ENCODE measurements around the gene TRIM39.
"Not testable (repeated sequence)": the region's sequence is repeated elsewhere in the genome, so short reads cannot be mapped to it uniquely, and the experiment has no call there.

Gene TRIM39

DNA sequence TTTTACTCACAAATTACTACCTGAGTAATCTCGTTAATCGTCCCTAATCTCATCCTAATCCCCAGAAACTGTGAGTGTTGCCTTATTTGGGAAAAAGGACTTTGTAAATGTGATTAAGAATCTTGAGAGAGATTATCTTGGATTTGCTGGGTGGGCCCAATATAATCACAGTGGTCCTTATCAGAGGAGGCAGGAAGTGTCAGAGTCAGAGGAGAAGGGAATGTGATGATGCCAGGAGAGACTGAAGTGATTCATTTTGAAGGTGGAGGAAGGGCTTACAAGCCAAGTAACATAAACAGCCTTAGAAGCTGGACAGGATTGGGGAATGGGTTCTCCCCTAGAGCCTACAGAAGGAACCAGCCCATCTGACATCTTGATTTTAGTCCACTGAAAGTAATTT is 34.9 kb downstream of the TRIM39 start:
- DNase-seq (ENCODE audit: low read depth in 2 of 2), result no peak

DNA sequence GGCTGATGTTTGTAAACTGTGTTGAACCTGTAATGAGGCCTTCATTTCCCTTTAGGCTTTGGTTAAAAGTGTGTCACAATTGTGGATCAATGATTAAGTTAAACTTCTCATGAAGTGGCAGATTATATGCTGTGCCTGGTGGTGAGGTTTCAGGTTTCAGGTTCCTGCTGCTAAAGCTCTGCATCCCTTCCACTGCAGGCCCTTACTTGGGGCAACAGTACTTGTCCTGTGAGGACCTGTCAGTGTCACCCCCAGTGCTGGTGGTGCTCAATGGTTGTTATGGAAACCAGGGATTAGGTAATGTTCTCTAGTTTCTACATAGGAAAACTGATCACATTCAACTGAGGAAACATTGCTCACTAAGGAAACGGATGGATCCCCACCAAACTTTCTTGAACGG is 36.7 kb downstream of the TRIM39 start:
- DNase-seq (ENCODE audit: low read depth in 2 of 2), result no peak

DNA sequence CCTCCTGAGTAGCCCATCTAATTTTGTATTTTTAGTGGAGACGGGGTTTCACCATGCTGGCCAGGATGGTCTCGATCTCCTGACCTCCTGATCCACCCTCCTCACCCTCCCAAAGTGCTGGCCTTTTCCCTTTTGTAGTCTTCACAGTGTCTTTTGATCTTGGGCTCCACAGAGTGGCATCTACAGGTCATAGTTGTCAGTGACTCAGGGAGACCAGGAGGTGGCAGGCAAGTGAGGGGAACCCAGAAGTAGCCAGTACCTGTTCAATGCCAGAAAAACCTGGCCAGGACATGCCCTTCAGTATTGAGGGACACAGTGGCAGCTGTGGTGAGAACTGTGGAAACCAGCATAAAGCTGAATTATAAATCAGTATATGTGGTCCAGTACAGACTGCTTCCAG is 37.9 kb downstream of the TRIM39 start:
- no peak for DNase-seq (ENCODE audit: low read depth in 2 of 2)

DNA sequence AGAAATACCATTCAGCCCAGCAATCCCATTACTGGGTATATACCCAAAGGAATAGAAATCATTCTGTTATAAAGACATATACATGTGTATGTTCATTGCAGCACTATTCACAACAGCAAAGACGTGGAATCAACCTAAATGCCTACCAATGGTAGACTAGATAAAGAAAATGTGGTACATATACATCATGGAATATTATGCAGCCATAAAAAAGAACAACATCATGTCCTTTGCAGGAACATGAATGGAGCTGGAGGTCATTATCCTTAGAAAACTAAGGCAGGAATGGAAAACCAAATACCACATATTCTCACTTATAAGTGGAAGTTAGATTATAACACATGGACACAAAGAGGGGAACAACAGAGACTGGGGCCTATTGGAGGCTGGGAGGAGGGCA is 42.6 kb downstream of the TRIM39 start:
- not testable (repeated sequence) for DNase-seq (ENCODE audit: low read depth in 2 of 2)

GRCh38 chr6:30378290-30378937 is 51.7 kb downstream of the TRIM39 start:
- no peak for DNase-seq (ENCODE audit: low read depth in 2 of 2)

GRCh38 chr6:30380464-30380863 is 53.7 kb downstream of the TRIM39 start:
- no peak for DNase-seq (ENCODE audit: low read depth in 2 of 2)

DNA sequence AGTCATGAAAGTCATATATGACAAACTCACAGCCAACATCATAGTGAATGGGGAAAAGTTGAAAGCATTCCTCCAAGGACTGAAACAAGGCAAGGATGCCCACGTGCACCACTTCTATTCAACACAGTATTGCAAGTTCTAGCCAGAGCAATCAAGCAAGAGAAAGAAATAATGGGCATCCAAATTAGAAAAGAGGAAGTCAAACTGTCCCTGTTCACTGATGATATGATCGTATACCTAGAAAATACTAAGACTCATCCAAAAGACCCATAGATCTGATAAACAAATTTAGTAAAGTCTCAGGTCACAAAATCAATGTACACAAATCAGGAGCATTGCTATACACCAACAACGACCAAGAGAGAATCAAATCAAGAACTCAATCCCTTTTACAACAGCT is 59.4 kb downstream of the TRIM39 start:
- no peak for DNase-seq (ENCODE audit: low read depth in 2 of 2)

GRCh38 chr6:30391240-30391639 is 64.5 kb downstream of the TRIM39 start:
- DNase-seq (ENCODE audit: low read depth in 2 of 2), result no peak
